ENCODE measurements around the gene COPB2. TPM values are rescaled to one million over a fixed set of nuclear protein-coding genes. Genes with fewer than 3 reads are reported as not detected.

Gene COPB2
- total RNA-seq, 1 experiment from 2014 or later, result 152 TPM

DNA sequence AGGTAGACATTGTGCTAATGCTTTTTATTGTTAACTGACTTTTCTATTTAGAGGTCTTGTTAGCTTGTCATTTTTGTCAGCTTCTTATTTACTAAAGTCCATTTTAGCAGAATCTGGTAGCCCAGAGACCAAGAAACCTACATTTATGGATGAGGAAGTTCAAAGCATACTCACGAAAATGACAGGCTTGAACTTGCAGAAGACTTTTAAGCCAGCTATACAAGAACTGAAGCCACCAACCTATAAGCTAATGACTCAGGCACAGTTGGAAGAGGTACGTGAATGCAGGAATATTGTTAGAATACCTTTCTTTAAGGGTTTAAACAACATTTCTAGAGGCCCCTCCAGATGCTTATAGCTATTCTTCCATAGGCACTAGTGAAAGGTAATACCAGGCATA lies 42.7 kb downstream of the COPB2 start:
- intact Hi-C loops (cut with micrococcal nuclease), result no loop called here
- peaks cover 48% of the 10 kb centered on the region for H3K36me3 Mint-ChIP-seq (ENCODE audit: insufficient read depth, unreplicated experiment)

DNA sequence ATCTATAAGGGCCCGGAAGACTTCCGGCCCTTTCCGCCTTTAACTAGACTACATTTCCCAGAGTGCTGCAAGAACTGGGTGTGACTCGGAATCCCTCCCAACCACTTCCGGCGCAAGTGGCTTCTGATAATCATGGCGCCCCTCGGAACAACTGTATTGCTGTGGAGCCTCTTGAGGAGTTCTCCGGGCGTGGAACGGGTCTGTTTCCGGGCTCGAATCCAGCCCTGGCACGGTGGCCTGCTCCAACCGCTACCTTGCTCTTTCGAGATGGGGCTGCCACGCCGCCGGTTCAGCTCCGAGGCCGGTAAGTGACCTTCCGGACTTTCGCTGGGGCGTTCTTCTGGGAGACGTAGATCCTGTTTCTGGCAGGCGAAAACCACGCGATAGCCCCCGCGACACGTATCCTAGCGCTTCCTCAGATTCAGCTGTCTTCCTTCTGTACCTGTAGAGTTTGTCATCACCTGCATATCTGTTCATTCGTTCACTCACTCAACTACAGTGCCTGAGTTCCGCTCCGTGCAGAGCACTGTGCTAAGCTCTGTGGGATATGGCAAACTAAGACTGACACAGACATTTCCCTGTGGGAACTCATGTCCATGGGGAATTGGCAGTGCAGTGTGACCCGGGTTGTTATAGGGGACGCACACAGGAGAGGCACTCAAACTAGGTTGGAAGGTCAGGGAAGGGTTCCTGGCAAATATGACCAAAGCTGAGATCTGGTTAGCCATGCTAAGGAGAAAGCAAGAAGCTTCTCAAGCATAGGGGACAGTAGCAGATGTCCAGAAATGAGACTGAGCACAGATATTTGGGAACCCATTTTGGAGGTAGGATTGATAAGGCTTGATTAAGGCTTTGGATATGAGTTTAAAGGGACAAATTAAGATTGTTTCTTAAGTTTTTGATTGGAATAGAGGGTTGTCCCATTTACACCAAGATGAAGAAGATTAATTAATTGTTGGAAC lies 45.3 kb downstream of the COPB2 start, which contains the start of gene MRPS22:
MRPS22 (plus strand) TSS at position 126 of the 962 bp plus-strand sequence; CDS start at position 133, 7 bp downstream.
- peak; percentile 89 for DNase-seq (ENCODE audit: unreplicated experiment)
- intact Hi-C loops (cut with micrococcal nuclease), result no loop called here
- Mint-ChIP-seq H3K4me1 (ENCODE audit: insufficient read depth, unreplicated experiment) (peaks cover 6% of the 10 kb centered on the region), H3K27me3 (ENCODE audit: insufficient read depth, unreplicated experiment) (no peaks in the 10 kb centered on the region), H3K27ac (ENCODE audit: low read depth, unreplicated experiment) (no peak within 1 kb of the TSS), H3K4me3 (ENCODE audit: unreplicated experiment) (no peak within 1 kb of the TSS), H3K36me3 (ENCODE audit: insufficient read depth, unreplicated experiment) (peaks cover 22% of the 10 kb centered on the region), H3K9me3 (ENCODE audit: unreplicated experiment) (peaks cover 8% of the 10 kb centered on the region)
- POLR2A ChIA-PET, result interaction anchor here (0.6 to 3.5 kb wide), 13 partner anchors 9 to 750 kb away, joined by 3 to 21 read pairs (median 3); partner anchors contain the start of genes CEP70 and COPB2
- BruUV-seq (replicated peaks), result TSS peak; percentile 43
- TF ChIP-seq, protein P1, sequence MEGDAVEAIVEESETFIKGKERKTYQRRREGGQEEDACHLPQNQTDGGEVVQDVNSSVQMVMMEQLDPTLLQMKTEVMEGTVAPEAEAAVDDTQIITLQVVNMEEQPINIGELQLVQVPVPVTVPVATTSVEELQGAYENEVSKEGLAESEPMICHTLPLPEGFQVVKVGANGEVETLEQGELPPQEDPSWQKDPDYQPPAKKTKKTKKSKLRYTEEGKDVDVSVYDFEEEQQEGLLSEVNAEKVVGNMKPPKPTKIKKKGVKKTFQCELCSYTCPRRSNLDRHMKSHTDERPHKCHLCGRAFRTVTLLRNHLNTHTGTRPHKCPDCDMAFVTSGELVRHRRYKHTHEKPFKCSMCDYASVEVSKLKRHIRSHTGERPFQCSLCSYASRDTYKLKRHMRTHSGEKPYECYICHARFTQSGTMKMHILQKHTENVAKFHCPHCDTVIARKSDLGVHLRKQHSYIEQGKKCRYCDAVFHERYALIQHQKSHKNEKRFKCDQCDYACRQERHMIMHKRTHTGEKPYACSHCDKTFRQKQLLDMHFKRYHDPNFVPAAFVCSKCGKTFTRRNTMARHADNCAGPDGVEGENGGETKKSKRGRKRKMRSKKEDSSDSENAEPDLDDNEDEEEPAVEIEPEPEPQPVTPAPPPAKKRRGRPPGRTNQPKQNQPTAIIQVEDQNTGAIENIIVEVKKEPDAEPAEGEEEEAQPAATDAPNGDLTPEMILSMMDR (IDR thresholded peaks at IDR 0.05; ENCODE audit: unreplicated experiment), result no peak
- CTCF ChIA-PET, result interaction anchor here (0.5 to 3.2 kb wide), 2 partner anchors 10 to 81 kb away, joined by 3 to 44 read pairs; no protein-coding TSS in a partner anchor

More for the DNA sequence above, 42.7 kb downstream of the COPB2 start:
- ChIA-PET POLR2A (interaction anchor here (0.8 to 3.5 kb wide), 2 partner anchors 15 to 43 kb away, joined by 3 to 21 read pairs; partner anchors contain the start of gene COPB2), CTCF (interaction anchor here (0.8 to 3.2 kb wide), 4 partner anchors 7 to 490 kb away, joined by 3 to 44 read pairs (median 4); no protein-coding TSS in a partner anchor)
- H3K27ac Mint-ChIP-seq (ENCODE audit: low read depth, unreplicated experiment), result no peak overlapping the region
- DNase-seq (ENCODE audit: unreplicated experiment), result no peak
- H3K27me3 Mint-ChIP-seq (ENCODE audit: insufficient read depth, unreplicated experiment), result no peaks in the 10 kb centered on the region
- H3K4me3 Mint-ChIP-seq (ENCODE audit: unreplicated experiment), result no peak overlapping the region
- H3K4me1 Mint-ChIP-seq (ENCODE audit: insufficient read depth, unreplicated experiment), result peaks cover 6% of the 10 kb centered on the region
- no TSS peak for BruUV-seq (replicated peaks)
- TF ChIP-seq, protein P1 (IDR thresholded peaks at IDR 0.05; ENCODE audit: unreplicated experiment), result no peak
- peaks cover 8% of the 10 kb centered on the region for H3K9me3 Mint-ChIP-seq (ENCODE audit: unreplicated experiment)

DNA sequence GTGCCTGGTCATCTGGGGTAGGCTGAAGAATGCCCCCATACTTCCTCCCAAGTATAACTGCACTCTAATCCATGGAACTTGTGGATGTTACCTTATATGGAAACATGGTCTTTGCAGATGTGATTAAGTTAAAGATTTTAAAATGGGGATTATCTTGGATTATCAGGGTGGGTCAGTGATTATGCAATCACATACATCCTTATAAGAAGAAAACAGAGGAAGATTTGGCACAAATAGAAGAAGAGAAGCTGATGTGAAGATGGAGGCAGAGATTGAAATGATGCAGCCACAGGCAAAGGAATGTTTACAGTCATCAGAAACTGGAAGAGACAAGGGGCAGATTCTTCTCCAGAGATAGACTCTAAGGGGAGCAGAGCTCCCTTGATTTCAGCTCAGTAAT lies 47.4 kb downstream of the COPB2 start:
- peaks cover 8% of the 10 kb centered on the region for H3K9me3 Mint-ChIP-seq (ENCODE audit: unreplicated experiment)
- intact Hi-C loops (cut with micrococcal nuclease), result no loop called here
- DNase-seq (ENCODE audit: unreplicated experiment), result no peak
- H3K27me3 Mint-ChIP-seq (ENCODE audit: insufficient read depth, unreplicated experiment), result no peaks in the 10 kb centered on the region
- CTCF ChIA-PET, result interaction anchor here (1.7 to 2.1 kb wide), 4 partner anchors 12 to 426 kb away, joined by 6 to 8 read pairs (median 7); no protein-coding TSS in a partner anchor
- POLR2A ChIA-PET, result interaction anchor here (0.6 to 1.1 kb wide), 2 partner anchors 103 to 330 kb away, joined by 4 read pairs; no protein-coding TSS in a partner anchor
- no peak overlapping the region for H3K27ac Mint-ChIP-seq (ENCODE audit: low read depth, unreplicated experiment)
- peaks cover 7% of the 10 kb centered on the region for H3K36me3 Mint-ChIP-seq (ENCODE audit: insufficient read depth, unreplicated experiment)
- no peak overlapping the region for H3K4me3 Mint-ChIP-seq (ENCODE audit: unreplicated experiment)
- TF ChIP-seq, protein P1 (IDR thresholded peaks at IDR 0.05; ENCODE audit: unreplicated experiment), result no peak
- no TSS peak for BruUV-seq (replicated peaks)
- H3K4me1 Mint-ChIP-seq (ENCODE audit: insufficient read depth, unreplicated experiment), result peaks cover 6% of the 10 kb centered on the region

DNA sequence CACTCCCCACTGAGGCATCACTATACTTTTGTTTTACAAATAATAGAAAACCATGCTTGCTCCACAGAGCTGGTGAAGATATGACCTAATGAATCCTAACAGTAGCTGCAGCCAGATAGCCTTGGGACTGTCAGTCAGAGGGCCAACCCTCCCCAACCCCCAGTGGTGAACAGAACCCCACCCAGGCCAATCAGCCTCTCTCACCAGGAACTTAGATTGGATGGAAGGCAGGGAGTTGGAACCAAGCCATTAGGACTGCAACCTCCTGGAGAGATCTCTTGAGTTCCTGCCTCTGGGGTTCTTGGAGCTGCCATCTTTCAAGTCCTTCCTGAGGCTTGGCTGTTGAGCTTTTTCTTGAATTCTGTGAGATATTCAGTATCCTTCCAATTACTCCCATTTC lies 48.7 kb downstream of the COPB2 start:
- intact Hi-C loops (cut with micrococcal nuclease), result no loop called here
- peaks cover 7% of the 10 kb centered on the region for H3K36me3 Mint-ChIP-seq (ENCODE audit: insufficient read depth, unreplicated experiment)
- H3K4me1 Mint-ChIP-seq (ENCODE audit: insufficient read depth, unreplicated experiment), result peaks cover 6% of the 10 kb centered on the region
- BruUV-seq (replicated peaks), result no TSS peak
- no peak for DNase-seq (ENCODE audit: unreplicated experiment)
- no peak overlapping the region for H3K27ac Mint-ChIP-seq (ENCODE audit: low read depth, unreplicated experiment)
- CTCF ChIA-PET, result interaction anchor here (0.6 to 1.8 kb wide), 7 partner anchors 8 to 417 kb away, joined by 3 to 6 read pairs (median 3); no protein-coding TSS in a partner anchor
- H3K27me3 Mint-ChIP-seq (ENCODE audit: insufficient read depth, unreplicated experiment), result no peaks in the 10 kb centered on the region
- H3K9me3 Mint-ChIP-seq (ENCODE audit: unreplicated experiment), result peaks cover 8% of the 10 kb centered on the region
- POLR2A ChIA-PET, result interaction anchor here (0.7 kb wide), 1 partner anchor 18 kb away, joined by 3 read pairs; no protein-coding TSS in a partner anchor
- no peak overlapping the region for H3K4me3 Mint-ChIP-seq (ENCODE audit: unreplicated experiment)
- TF ChIP-seq, protein P1 (IDR thresholded peaks at IDR 0.05; ENCODE audit: unreplicated experiment), result no peak

All from MCF 10A (cell line).